T-helper 2 cell treated with Interferon-gamma antibody and Interleukin-4, amounts not matched to agents 100 ng/mL and 5 ng/mL, for 36 hours (primary cell): ENCODE measurements around the gene AXL. TPM values are rescaled to one million over a fixed set of nuclear protein-coding genes. Genes with fewer than 3 reads are reported as not detected.

Experiments
- intact Hi-C: fragments of 100-400 bp; cut with micrococcal nuclease; formaldehyde crosslinking; loops from one replicate; pipeline ENCODE4 v1.15.1; 2023
- total RNA-seq: library from RNA; stranded (reverse); gene quantifications from 2 replicates; pipeline ENCODE4 v1.2.3, GENCODE V29; 2022

AXL gene
- total RNA-seq, 1 donor from 2014 or later, result not detected

DNA sequence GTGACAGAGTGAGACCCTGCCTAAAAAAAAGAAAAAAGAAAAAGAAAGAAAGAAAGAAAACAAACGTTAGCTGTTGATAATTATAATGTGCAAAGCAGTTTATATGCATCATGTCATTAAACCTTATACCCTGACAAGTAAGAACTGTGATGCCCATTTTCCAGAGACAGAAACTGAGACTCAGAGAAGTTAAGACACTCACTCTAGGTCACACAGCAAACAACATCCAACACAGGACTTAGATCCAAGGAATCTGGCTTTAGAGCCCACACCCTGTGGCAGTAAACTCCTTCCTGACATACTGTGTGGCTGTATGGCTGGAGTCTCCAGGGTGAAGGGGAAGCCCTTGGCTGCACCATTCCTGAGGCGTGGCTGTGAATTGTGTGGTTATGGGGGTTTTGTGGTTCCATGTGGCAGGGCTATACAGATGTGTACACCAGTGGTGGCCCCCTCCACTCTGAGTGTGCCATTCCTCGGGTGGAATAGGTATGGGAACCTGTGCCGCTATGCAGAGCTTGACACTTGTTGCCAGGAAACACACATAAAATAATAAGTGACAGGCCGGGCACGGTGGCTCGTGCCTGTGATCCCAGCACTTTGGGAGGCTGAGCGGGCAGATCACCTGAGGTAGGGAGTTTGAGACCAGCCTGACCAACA, 15.6 kb downstream of the AXL start:
- intact Hi-C loops, result no loop called here

DNA sequence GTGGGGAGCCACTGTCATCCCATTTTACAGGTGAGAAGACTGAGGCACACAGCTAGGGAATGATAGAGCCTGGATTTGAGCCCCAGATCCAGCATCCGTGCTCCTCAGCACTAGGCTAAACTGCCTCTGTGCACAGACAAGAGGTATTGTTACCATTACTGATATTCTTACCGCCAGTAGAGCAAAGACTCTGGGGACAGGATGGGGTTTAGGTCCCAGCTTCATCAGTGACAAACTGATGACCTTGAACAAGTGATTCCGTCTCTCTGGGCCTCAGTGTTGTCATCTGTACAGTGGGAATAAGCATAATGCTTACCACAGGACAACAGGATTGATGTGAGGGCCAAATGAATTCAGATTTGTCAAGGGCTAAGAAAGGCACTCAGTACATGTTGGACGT, 16.5 kb downstream of the AXL start:
- intact Hi-C loops, result no loop called here

DNA sequence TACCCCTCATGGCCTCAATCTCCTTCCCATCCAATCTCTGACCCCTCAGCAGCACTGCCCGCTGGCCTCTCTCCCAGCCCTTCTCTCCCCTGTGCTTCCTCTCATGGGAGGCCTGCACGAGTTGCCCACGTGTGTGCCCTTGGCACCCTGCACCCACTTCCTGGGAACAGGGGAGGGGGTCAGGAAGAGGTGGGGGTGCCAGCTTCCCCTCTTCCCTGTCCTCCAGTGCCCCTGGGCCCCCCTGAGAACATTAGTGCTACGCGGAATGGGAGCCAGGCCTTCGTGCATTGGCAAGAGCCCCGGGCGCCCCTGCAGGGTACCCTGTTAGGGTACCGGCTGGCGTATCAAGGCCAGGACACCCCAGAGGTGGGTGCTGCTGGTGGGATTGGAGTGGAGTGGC, 19.2 kb downstream of the AXL start:
- intact Hi-C loops, result no loop called here

DNA sequence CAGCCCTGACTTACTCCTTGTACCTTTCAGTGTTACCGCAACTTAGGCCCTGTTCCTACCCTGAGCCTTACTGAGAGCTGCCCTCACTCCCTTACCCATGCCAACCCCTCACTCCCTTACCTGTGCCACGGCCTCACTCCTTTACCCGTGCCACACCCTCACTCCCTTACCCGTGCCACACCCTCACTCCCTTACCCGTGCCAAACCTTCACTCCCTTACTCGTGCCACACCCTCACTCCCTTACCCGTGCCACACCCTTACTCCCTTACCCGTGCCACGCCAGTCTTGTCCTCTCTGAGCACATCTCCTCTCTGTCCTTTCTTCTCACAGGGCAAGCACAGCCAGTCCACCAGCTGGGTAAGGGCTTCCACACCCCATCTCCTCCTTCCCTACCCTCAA, 20.3 kb downstream of the AXL start:
- intact Hi-C loops, result no loop called here

- intact Hi-C loops, result no loop called here
These were observed 21.0 kb downstream of the AXL start for GRCh38 chr19:41239961-41240574.

DNA sequence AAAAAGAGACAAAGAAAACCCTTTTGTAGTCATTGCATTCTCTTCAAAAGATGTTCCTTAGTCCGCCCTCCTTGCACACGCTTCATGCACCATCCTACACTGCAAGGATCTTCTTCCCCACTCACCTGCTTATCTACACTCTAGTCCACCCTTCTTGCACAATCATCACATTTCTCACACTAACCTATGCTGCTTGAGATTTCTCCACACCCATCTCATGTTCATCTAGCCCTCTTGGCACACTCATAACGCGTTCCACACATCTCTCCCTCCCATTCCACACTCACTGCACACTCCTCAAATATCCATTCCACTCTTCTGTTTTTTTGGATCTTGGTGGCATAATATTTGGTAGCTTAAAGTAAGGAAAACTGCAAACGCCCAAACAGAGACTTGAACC, 22.8 kb downstream of the AXL start:
- intact Hi-C loops, result no loop called here

- intact Hi-C loops, result no loop called here
These were observed 25.1 kb downstream of the AXL start for GRCh38 chr19:41244117-41244516.

DNA sequence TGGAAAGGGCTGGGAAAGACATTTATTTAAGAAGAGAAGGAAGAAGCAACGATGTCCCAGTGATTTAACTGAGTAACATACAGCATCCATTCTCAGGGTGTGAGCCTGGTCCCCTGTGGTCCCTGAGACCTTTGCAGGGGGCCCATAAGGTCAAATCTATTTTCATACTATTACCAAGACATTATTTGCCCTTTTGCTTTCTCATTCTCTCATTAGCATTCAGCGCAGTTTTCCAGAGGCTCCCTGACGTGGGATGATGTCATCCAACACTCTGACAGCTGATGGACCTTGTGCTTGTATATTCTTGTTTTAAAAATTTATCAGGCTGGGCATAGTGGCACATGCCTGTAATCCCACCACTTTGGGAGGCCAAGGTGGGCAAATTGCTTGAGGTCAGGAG, 26.8 kb downstream of the AXL start:
- intact Hi-C loops, result no loop called here

GRCh38 chr19:41248895-41249294, 29.9 kb downstream of the AXL start:
- intact Hi-C loops, result no loop called here

DNA sequence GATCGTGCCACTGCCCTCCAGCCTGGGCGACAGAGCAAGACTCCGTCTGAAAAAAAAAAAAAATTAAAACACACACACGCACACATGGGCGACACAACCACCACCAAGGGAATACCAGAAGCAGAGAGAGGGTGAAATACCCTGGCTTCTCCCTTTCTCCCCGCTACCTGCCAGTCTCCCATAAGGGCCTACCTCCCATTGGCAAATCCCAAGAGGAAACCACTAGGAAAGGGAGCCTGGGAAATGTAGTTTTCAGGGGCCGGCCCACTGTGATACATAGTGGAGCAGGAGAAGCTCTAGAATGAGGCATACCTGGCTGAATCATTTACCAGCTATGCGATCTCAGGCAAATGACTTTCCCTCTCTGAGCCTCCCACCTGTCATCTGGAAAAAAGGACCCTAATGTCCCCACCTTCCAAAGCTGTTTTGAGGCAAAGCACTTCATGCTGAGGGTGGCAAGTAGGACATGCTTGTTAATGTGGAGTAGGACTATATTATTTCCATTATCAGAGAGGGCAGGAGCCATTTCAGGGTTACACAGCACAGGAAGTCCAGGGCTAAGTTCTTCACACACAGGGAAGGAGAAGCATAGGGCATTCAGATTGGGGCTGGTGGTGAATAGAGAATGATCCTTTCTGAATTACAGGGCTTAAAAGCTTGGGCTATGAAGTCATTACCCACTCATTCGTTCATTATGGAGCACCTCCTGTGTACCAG, 30.8 kb downstream of the AXL start:
- intact Hi-C loops, result no loop called here

DNA sequence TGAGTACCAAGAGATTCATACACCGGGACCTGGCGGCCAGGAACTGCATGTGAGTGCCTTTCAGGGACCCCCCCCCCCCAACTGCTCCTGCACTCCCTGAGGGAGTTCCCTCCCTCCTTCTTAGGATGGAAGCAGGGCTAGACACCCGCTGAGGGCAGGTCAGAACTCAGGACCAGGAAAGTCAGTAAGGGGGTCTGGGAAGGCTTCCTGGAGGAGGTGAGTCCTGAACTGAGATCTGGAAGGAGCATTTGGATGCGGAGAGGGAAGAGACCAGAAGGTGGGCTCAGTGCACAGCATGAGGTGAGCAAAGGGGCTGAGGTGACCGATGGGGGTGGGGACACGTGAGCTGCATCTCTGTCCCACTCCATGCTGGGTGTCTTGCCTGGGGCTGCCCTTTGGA, 34.6 kb downstream of the AXL start:
- intact Hi-C loops, result no loop called here

DNA sequence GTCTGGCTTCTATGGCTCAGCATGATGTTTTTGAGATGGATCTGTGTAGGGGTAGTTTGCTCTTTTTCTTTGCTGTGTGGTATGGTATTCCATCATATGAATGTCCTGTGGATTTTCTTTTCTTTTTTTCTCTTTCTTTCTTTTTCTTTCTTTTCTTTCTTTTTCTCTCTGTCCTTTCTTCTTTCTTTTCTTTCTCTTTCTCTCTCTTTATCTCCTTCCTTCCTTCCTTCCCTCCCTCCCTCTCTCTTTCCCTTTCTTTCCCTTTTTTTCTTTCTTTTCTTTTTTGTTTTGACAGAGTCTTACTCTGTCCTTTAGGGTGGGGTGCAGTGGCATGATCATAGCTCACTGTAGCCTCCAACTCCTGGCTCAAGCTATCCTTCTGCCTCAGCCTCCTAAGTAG, 36.1 kb downstream of the AXL start:
- intact Hi-C loops, result no loop called here

DNA sequence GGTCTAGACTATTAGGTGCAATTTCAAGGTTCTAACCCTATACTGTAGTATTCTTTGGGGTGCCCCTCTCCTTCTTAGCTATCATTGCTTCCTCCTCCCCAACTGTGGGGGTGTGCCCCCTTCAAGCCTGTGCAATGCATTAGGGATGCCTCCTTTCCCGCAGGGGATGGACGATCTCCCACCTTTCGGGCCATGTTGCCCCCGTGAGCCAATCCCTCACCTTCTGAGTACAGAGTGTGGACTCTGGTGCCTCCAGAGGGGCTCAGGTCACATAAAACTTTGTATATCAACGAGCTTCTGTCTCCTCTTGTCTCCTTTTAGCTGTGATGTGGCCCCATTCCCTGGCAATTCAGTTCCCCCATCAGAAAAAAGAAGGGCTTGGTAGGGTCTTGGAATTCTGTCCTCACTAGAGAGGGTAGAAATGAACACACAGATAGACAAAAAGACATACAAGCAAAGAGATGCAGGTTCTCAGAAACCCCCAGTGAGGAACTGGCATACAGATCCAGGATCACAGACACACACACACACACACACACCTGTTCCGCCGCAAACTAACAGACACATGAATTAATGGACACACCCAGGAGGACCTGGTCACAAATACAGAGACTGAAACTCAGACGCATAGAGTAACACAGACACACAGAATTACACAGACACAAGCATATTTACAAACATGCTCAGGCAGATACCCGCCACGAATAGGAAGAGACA, 42.6 kb downstream of the AXL start:
- intact Hi-C loops, result loop anchor here (1.0 to 10.0 kb wide), 8 partner anchors 47 to 599 kb away; partner anchors contain the start of genes COQ8B, EGLN2, ITPKC and MIA

GRCh38 chr19:41263042-41263849, 44.2 kb downstream of the AXL start:
- intact Hi-C loops, result loop anchor here (1.0 to 10.0 kb wide), 8 partner anchors 90 to 601 kb away; partner anchors contain the start of genes COQ8B, EGLN2, ITPKC and MIA

DNA sequence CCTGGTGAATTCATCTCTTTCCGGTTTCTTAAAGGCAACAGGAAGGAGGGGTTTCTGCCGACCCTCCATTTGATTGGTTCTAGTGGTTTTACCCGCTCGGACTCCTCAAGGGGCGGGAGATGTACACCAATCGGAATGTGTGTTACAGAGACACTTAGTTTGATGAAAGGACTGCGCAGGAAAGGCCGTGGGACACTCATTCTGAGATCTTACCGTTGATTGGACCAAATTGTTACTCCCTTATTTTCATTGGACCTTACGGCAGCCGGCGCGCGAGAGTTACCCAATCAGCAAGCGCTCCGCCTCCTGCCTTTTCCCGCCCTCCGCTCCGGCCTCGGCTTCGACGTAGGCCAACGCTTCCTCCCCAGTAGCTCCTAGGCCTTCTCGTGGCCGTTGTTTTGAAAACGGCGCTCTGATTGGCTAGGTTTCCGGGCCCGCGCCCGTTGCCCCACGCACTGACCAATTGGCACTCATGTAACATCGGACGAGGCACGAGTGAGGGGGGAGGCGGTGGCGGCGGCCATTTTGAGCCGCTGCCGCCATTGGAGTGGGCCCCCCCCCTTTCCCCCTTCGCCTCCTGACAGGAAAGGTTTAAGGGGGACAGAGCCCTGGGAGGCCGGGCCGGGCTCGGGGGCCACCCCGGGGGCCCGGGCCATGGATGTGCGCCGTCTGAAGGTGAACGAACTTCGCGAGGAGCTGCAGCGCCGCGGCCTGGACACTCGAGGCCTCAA, 45.0 kb downstream of the AXL start, which contains the start of gene HNRNPUL1:
TSS of gene HNRNPUL1 (plus strand) at position 523 of the 731 bp plus-strand sequence. CDS start at position 655, 132 bp downstream.
- intact Hi-C loops, result loop anchor here (1.0 to 10.0 kb wide), 8 partner anchors 89 to 602 kb away; partner anchors contain the start of genes COQ8B, EGLN2, ITPKC and MIA

GRCh38 chr19:41264581-41265394, 45.8 kb downstream of the AXL start:
- intact Hi-C loops, result loop anchor here (5.0 to 10.0 kb wide), 4 partner anchors 120 to 602 kb away; partner anchors contain the start of genes MIA and RAB4B

DNA sequence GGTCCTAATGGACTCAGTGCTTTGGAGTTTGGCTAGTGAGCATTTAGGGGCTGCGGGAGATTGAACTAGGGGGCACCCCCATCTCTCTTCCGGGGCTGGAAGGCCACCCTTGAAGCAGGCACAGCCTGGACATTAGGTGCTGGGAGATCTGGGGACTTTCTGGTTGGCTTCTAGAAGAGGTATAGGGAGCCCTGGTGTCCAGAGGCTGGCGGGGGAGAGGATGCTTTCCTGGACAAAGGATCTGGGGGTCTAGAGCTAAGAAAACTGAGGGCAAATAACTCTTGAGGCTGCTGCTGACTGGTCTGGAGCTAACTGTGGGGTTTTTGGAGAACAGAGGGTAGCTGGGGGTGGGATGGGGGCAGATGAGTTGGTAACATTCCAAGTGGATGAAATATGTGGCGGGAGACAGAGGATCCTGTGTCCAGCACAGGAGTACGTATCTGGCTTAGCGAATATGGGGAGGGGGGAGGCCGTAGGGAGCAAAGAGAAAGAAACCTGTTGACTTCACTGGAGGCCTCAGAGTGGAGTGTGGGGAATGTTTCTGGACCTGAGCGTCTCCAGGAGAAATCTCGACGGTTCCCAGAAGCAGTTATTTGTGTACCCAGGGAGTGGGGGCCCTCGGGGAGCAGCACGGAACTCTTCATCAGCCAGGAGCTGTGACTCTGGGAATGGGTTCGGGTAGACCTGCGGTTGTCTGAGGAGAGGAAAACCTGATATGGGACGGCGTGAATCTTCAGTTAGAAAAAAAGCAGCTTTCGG, 46.6 kb downstream of the AXL start:
- intact Hi-C loops, result loop anchor here (10.0 kb wide), 2 partner anchors 121 to 491 kb away; partner anchors contain the start of genes MIA and RAB4B

GRCh38 chr19:41269055-41269454, 50.0 kb downstream of the AXL start:
- intact Hi-C loops, result loop anchor here (10.0 kb wide), 2 partner anchors 124 to 494 kb away; partner anchors contain the start of genes MIA and RAB4B
